ENCODE measurements around the gene TAS2R60.
"Not testable (repeated sequence)": the region's sequence is repeated elsewhere in the genome, so short reads cannot be mapped to it uniquely, and the experiment has no call there.

The TAS2R60 gene

GRCh38 chr7:143444063-143444782 lies 970 bp downstream of the TAS2R60 start:
- DNase-seq (ENCODE audit: low read depth) = no peak

DNA sequence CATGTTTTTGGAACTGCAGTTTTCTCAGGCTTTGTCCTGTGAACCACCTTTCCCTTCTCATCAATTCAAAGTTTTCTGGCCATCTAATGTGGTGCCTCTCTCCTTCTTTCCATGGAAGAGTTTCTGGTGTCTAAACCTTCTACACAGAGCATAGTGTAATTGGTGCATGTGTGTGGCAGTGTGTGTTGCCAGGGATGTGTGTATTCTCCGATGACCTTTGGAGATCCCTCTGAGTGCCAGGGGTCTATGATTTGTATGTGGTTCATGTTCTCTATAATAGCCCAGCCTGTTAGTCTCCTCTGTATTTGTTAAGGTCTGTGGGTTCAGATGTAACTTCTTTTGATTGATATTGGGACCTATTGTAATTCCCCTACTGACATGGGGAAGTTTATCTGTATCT lies 1.5 kb downstream of the TAS2R60 start:
- no peak for DNase-seq (ENCODE audit: low read depth)

- DNase-seq (ENCODE audit: low read depth) = no peak
Observed at GRCh38 chr7:143447466-143447865, 4.2 kb downstream of the TAS2R60 start.

DNA sequence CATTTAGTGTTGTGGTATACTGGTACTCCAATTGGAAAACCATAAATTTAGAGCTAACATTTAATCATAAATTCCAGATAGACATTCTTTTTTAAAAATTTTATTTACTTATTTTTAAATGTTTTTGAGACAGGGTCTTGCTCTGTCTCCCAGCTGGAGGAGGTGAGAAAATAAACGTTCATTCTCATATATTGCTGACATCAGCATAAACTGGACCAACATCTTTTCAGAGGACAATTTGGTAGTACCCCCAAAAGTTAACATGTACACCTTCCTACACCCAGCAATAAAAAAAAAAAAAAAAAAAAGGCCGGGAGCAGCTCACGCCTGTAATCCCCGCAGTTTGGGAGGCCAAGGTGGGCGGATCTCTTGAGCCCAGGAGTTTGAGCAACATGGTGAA lies 5.2 kb downstream of the TAS2R60 start:
- DNase-seq (ENCODE audit: low read depth) = no peak

- no peak for DNase-seq (ENCODE audit: low read depth)
Observed at GRCh38 chr7:143449793-143450192, 6.5 kb downstream of the TAS2R60 start.

DNA sequence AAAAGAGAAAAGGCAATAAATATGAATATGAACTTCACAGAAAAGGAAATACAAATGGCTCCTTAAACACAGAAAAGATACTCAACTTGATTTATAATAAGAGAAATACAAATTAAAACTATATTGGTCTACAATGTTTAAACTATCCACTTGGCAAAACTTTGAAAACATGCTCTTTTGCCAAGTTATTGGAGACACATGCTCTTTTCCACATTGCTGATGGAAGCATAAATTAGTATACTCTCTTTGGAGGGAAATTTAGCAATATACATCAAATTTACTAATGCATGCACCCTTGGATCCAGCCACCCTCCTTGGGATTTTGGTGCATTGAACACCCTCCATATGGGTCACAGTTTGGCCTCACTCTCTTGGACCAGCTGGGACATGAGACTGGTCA lies 7.9 kb downstream of the TAS2R60 start:
- no peak for DNase-seq (ENCODE audit: low read depth)

GRCh38 chr7:143451746-143452145 lies 8.5 kb downstream of the TAS2R60 start:
- no peak for DNase-seq (ENCODE audit: low read depth)

- DNase-seq (ENCODE audit: low read depth) = no peak
Observed at GRCh38 chr7:143452495-143452894, 9.2 kb downstream of the TAS2R60 start.

DNA sequence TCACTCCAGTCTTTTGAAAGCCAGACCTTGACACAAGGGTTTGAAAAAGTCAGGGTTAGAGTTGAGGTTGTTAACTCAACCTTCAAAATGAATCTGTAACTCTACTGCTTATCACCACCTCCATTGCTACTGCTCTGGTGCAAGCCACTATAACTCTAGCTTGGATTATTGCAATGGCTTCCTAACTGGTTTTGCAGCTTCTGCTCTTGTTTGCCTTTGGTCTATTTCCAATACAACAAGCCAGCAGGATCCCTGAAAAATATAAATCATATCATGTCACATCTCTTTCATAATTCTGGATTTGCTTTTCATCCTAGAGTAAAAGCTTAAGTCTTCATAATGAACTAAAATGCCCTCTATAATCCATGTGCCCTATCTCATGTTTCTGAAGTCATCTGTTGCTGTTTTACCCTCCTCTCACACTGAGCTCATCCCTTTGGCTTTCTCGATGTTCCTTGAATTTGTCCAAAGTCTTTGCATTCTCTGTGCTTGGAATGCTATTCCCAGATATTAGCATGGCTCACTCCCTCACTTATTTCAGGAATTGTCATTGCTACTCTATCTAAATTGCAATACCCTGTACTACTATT lies 10.9 kb downstream of the TAS2R60 start:
- DNase-seq (ENCODE audit: low read depth) = no peak

DNA sequence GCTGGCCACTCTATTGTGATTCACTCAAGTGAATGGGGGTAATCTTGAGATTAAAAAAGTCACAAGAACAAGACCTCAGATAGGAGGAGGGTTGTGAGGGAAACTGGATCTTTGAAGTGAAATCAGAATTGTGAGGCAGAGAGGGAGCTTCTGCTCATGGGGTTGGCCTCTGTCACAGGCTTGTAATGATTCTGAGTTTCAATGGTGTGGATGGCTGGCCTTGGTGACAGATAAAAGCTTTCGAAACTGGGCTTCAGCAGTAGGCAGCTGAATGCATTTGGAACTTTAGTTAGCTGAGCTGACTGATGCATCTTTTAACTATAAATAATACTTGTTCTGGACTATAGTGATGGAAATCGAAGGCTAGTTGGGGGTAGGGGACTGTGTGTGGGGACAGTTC lies 12.2 kb downstream of the TAS2R60 start:
- DNase-seq (ENCODE audit: low read depth) = no peak

- no peak for DNase-seq (ENCODE audit: low read depth)
Observed at GRCh38 chr7:143455942-143456341, 12.7 kb downstream of the TAS2R60 start.

GRCh38 chr7:143456992-143457793 lies 13.9 kb downstream of the TAS2R60 start:
- DNase-seq (ENCODE audit: low read depth) = no peak

DNA sequence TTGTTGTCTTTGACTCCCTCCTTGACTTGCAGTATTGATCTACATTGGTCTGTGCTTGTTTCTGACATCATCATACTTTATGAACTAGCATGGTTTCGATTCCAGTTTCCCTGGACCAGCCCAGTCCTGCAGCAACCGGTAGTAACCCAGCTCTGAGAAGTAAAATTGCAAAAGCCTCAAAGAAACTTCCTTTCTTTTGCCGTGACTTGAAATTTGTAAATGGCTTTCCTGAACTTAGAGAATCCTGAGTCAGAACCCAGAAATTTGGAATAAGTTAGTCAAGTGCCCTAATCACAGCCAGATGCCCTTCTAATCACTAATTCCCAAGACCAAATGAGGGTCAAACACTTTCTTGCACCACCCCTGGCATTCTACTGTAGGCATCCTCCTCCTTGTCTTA lies 15.0 kb downstream of the TAS2R60 start:
- DNase-seq (ENCODE audit: low read depth) = no peak

DNA sequence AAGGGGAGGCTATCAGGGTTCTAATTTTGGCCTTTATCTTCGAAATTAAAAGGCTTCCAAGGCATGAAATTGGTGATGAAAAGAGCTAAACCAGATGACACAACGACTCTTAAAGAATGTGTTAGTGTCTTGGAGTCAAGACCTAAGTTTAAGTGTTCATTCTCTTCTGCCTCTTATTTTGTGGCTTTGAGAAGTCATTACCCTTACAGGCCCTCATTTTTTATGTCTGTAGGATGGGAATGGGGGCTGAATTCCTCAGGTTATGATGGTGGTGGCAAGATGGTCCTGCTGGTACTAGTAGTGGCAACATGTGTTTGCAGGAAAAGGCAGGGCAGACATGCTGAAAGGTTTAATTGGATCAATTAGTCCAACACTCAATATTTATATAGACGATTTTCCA lies 15.4 kb downstream of the TAS2R60 start:
- no peak for DNase-seq (ENCODE audit: low read depth)

DNA sequence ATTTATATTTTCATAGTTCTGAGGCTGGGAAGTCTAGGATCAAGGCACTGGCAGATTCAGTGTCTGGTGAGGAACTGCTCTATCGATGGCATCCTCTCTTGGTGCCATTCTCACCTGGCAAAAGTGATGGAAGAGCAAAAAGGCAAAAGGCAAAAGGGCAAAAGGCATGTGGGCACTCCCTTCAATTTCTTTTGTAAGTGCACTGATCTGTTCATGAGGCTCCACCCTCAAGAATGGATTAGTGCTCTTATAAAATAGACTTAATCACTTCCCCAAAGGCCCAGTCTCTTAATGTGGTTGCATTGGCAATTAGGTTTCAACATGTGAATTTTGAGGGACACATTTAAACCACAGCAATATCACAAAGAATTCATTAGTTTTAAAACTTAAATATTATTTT lies 16.1 kb downstream of the TAS2R60 start:
- no peak for DNase-seq (ENCODE audit: low read depth)

- DNase-seq (ENCODE audit: low read depth) = no peak
Observed at GRCh38 chr7:143460271-143460979, 17.2 kb downstream of the TAS2R60 start.

DNA sequence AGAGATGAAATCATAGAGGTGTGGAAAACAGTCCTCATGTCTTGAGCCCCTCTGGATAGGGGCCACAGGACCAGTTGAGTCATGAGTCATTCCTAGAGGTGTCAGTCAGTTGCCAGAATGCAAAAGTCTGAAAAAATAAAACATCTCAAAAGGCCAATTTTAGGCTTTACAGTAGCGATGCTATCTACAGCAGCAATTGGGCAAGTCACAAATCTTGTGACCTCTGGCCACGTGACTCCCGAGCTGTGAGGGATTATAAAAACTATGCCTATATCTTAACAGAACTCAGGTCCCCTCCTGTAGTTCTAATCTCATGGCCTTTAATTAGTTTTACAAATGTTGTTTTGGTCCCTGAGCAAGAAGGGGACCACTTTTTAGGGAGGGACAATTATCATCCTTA lies 18.8 kb downstream of the TAS2R60 start:
- no peak for DNase-seq (ENCODE audit: low read depth)

GRCh38 chr7:143463556-143463955 lies 20.3 kb downstream of the TAS2R60 start:
- no peak for DNase-seq (ENCODE audit: low read depth)

GRCh38 chr7:143463957-143464356 lies 20.7 kb downstream of the TAS2R60 start:
- DNase-seq (ENCODE audit: low read depth) = no peak

DNA sequence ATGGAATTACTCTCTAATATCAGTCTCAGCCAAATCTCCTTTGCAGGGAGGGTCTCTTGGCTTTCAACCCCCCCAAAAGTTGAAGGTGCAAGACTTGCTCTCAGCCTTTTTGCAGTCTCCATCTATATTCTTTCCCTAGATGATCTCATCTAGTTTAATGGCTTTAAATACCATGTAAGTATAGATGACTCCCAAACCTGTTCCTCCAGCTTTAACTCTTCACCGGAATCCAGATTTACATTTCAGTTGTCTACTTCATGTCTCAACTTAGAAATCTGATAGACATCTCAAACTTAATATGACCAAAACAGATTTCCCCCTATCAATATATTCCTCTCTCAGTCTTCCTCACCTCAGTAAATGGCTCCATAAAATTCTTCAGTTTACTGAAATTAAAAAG lies 24.5 kb downstream of the TAS2R60 start:
- no peak for DNase-seq (ENCODE audit: low read depth)

- not testable (repeated sequence) for DNase-seq (ENCODE audit: low read depth)
Observed at GRCh38 chr7:143472071-143472689, 28.9 kb downstream of the TAS2R60 start.

DNA sequence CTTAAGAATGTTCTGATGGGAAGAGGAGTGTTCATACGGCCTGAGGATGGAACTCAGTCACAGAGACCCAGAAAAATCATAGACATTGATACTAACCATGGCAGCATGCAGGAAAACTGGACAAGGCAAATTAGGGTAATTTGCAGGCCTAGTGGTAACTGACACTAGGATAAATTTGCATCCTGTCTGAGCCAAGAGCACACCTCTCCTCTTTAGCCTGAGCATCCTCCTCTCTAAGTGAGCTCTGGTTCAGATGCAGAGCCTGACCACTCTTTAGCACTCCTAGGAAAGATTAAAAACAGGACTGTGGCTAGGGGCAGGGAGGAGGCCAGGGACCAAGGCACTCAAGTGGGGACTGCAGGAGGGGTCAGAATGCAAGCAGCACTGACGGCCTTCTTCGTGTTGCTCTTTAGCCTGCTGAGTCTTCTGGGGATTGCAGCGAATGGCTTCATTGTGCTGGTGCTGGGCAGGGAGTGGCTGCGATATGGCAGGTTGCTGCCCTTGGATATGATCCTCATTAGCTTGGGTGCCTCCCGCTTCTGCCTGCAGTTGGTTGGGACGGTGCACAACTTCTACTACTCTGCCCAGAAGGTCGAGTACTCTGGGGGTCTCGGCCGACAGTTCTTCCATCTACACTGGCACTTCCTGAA lies 34.4 kb downstream of the TAS2R60 start, which contains the start of gene TAS2R41:
Gene TAS2R41 (plus strand): TSS at position 373 of the 650 bp plus-strand sequence. CDS start 0 bp downstream, at position 373.
- no peak for DNase-seq (ENCODE audit: low read depth)

Data from activated gamma-delta T cell treated with anti-CD3 and anti-CD28 coated beads, Interleukin-2, amount 50 U/mL, for 16 hours (primary cell).